GM18907 (cell line): ENCODE measurements around the gene DUS3L.

Source experiments
- ATAC-seq: cut with Tn5 transposase; IDR thresholded peaks from one replicate; pipeline ENCODE4 v1.9.1; 2021; ENCODE audit warnings: mild to moderate bottlenecking, moderate library complexity; ENCODE audit not compliant: unreplicated experiment

Gene DUS3L, protein sequence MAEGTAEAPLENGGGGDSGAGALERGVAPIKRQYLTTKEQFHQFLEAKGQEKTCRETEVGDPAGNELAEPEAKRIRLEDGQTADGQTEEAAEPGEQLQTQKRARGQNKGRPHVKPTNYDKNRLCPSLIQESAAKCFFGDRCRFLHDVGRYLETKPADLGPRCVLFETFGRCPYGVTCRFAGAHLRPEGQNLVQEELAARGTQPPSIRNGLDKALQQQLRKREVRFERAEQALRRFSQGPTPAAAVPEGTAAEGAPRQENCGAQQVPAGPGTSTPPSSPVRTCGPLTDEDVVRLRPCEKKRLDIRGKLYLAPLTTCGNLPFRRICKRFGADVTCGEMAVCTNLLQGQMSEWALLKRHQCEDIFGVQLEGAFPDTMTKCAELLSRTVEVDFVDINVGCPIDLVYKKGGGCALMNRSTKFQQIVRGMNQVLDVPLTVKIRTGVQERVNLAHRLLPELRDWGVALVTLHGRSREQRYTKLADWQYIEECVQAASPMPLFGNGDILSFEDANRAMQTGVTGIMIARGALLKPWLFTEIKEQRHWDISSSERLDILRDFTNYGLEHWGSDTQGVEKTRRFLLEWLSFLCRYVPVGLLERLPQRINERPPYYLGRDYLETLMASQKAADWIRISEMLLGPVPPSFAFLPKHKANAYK

DNA sequence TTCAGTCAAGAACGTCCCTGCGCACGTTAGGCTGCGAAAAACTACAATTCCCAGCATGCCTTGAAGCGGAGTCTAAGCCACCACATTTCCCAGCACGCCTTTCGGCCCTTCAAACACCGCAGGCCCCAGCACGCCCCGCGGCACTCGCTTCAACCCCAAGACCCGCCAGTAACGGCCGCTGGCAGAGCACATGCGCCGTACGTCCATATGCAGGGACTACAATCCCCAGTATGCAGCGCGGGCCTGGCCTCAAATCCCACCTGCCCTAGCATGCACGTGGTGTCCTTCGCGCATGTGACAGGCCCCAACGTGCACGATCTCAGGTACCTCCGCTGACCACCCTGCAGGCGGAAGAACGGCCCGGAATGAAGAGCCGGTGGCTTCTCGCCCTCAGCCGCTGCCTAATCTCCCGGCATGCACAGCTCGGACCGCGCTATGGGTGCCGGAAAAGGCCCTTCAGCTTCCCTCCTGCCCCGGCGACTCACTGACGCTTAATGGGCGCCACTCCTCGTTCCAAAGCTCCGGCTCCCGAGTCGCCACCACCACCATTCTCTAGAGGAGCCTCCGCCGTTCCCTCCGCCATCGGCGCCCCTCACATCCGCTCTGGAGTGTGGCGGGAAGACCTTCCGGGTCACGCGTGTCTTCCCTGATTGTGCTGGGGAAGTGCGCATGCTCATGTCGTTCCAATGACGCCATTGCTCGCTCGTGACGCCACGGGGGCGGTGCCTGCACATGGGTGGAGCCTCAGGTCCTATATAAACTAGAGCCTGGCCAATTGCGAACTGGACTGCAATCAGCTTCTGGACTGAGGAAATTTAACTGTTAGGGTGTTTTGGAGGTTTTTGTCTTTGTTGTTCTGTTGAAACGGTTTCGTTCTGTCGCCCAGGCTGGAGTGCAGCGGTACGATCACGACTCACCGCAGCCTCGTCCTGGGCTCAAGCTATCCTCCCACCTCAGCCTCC is at the start of gene DUS3L:
Gene DUS3L, minus strand, starts transcription at position 605 of the 962 bp plus-strand sequence. Its CDS starts 22 bp downstream, at position 583.
- peak; percentile 87 for ATAC-seq

DNA sequence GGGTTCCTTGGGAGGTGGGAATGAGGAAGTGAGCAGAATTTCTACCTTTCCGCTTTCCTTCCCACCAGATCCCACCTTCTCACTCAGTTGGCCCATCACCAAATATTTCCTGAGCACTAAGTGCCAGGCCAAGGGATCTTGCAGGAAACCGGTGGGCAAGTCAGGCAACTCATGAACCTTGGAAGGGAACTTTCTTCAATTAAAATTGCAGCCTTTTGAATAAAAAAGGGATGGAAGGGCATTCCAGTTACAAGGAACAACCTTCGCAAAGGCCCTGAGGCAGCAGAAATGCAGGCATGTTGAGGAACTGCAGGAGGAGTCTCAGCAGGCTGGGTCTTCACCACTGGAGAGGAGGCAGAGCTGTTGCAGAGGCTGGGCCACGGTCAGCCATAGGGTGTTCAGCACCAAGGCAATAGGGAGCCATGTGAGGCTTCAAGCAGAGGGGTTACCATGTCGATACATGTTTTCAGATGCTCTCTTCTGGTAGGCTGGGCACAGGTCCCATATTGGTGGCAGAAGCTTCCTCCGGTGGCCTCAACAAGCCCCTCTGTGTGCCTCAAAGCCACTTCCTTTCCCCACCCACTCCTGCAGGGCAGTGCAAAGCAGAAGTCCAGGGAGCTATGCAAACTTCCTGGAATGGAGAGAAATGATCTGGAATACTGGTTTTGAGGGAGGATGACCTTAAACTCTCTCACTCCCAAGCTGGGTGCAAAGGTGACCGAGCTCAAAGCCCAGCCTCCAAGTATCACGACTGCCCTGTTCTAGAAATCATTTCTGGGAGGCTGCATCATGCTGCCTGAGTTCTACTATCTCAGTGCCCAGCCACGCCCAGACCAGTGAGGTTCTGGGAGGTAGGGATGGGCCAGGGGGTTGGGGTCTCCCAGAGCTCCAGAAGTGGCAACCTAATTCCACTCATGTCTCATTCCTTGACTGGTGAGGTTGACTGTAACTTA is 48.4 kb upstream of the DUS3L start, which contains the start of gene FUT6:
Gene FUT6, minus strand, starts transcription at position 638 of the 953 bp plus-strand sequence. CDS start 7,135 bp downstream, outside the sequence.
- no peak for ATAC-seq

DNA sequence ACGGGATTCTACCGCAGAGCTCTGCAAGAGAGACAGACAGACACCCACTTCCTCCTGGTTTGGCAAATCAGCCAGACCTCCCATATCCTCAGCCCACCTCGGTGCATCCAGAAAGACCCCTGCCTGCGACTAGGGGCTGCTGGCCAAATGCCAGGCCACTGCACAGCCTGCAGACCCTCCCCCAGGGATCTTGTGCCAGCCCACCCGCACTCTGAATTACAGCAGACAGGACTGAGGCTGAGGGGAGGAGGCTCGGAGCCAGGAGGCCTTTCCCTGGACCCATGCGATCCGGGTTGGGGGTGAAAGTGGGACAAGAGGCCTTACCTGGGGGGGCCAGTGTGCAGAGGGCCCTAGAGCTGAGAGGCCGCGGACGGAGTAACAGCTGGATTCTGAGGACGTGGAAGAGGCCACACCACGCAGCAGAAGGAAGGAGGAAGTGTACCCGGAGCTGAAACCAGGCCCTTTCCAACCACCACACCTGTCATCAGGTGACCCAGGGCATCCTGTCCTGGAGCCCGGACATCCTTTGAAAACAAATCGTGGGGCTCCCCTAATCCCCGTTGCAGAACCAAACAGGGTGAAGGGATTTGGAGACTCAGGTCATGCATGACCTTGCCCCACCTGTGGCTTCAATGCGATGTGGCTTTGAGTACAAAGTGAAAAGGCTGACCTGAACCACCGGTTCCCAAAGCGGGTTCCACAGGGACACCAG is 47.5 kb upstream of the DUS3L start:
- no peak for ATAC-seq

DNA sequence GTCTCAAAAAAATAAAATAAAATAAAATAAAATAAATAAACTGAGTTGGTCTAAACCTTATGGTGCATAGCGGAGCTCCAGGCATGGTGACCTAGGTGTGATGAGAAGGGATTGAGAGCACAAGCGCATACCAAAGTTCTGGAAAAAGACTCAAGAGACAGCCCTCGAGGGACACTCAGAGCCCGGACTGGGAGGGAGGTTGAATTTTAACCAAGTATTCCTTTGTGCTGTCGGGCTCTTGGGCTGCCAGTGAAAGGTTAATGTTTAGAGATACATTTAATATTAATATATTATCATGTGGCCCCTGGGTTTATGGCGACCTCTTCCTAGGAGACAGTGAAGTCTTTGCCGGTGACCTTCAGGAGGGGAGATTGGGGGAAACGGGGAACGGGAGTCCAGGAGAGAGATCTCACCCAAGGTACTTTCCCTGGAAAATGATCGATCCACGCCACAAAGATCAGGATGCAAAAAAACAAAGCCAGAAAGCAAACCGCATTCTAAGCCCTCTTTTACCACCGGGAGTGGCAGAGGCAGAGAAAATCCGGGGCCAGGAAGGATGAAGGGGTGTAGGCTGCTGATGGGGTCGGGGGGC is 46.9 kb upstream of the DUS3L start:
- ATAC-seq, result no peak

DNA sequence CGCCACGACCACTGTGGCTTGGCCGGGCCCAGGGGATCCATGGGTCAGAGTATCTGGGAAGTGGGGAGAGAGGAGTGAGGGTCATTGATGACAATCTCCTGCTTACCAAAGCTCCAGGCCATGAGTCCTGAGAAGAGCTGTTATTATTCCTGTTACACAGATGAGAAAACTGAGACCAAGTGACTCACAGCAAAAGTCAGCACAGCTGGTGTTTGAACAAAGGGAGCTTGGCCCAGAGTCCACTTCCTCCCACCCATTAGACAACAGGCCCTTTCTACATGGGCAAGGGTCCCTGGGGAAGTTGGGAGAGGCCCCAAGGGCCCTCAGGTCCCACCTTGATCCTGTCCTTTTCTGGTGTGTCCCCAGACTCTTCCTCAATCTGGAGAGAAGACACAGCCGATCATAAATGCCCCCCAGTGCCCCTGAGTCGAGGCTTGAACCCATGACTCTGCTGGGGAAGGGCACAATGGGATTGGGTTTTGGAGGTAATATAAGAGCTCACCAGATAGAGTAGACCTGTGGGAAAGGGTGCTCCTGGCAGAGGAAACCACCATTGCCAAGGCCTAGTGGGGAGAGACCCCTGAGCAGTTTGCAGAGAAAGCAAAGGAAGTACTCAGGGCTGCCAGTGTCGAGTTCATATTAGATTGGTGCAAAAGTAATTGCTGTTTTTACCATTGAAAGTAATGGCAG is 41.7 kb upstream of the DUS3L start:
- ATAC-seq, result no peak

DNA sequence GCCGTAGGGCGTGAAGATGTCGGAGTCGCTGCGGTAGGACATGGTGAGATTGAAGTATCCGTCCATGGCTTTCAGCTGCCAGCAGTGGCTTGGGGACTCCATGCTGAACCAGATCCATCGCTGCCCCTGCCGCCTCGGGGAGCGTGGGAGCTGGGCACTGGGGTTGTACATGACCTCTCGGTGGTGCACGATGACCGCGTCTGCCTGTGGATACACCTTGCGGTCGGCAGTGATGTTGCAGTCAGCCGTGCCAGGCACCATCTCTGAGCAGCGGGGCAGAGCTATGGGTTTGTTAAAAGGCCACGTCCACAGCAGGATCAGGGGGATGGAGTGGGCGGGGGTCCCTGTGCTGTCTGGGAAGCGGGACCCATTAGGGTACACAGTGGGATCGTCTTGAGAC is 41.1 kb upstream of the DUS3L start:
- ATAC-seq, result no peak

DNA sequence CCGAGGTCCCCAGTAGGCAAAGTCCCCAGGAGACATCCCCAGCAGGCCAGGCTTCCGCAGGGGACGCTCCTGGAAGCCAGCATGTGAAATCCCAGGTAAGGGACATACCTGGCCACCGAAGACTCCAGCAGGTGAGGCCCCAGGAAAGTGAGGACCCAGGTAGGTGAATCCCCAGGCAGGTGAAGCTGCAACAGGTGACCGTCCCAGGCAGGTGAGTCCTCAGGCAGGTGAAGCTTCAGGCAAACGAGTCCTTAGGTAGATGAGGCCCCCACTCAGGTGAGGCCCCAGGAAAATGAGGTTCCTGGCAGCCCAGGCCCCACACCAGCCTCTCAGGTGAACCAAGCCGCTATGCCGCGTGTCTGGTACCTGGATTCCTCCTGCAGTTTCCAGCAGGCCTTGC is 40.2 kb upstream of the DUS3L start:
- no peak for ATAC-seq

DNA sequence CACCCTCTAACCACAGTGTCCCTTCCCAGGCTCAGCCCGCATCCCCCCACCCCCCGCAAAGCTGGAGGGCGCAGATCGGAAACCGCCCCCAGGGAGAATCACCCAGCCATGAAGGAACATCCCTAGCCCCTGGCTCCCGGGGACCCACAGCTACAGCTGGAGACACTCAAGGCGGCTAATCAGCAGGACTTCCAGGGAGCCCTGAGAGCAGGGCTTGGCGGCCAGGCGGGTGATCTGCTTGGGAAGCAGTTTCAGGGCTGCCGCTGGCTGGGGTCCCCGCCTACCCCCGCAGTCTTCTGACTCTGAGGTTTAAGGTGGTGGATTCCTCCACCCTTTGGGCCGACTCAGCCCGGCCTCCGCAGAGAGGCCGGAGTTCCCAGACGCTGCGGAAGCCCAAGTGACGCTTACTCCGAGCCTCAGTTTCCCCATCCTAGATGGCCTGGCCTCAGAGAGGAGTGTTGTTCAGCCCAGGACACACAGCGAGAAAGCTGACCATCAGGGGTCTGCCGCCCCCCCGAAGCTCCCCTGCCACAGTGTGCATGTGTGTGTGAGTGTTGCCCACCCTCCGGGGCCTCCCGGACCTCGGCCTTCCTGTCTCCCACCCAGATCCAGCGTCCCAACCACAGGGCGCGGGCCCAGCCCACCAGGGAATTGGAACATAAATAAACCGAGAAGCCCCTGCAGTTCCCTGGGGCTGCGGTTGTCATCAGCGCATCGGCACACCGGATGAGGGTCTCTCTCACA is 38.8 kb upstream of the DUS3L start:
- no peak for ATAC-seq

DNA sequence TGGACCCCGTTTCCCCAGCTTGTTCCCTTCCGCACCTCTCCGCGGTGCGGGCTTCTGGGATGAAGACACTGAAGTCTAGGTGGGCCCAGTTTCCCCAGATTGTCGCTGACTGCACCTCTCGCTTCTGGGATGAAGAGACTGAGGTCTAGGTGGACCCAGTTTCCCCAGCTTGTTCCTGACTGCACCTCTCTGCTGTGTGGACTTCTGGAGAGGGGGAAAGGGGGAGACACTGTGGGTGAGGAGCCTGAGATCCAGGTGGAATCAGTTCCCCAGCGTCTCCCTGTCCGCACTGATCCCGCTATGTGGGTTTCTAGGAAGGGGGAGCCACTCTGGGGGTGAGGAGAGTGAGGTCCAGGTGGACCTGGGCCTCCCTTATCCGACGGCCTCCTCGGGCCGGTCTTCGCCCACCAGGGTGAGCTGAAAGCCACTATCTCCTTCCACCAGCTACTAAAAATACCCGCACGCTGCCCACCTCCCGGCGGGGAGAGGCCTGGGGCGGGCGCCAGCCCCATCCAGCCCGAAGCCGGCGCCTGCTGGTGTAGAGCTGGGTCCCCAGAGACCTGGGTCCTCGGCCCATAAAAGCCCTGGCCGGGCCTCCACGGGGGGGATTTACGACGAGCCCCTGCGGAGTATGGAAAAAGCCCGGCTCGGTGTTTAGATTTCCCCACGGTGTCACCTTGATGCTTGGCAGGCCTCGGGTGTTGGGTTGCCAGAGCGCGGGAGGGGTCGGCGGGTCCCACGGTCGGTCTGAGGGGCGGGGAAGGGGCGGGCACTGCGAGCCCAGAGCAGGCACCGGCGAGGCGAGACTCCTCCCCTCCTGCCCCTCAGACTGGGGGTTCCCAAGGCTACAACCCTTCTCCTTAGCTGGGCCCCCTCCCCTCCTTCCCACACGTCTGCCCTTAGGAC is 38.0 kb upstream of the DUS3L start:
- no peak for ATAC-seq

DNA sequence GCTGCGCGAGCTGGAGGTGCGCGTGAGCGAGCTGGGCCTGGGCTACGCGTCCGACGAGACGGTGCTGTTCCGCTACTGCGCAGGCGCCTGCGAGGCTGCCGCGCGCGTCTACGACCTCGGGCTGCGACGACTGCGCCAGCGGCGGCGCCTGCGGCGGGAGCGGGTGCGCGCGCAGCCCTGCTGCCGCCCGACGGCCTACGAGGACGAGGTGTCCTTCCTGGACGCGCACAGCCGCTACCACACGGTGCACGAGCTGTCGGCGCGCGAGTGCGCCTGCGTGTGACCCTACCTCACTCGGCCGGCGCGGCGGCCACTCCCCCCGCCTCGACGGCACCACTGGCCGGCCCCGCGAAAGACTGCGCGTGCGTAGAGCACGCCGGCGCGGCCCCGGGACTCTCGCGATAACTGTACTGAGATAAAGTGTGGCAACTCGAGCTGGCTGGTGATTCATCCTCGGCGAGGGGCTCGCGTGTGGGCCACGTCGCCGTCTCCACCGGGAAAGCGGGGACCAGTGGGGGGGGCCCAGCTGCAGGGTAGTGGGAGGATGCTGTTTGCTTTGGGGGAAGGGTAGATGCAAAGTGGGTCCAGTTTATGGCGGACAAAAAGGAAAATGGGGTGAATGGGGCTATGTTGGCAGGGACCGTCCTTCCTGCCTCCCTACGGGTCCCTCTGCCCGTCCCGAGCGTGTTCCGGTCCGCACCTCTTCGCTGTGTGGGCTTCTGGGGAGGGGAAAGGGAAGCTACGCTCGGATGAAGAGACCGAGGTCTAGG is 37.1 kb upstream of the DUS3L start:
- peak; percentile 64 for ATAC-seq

DNA sequence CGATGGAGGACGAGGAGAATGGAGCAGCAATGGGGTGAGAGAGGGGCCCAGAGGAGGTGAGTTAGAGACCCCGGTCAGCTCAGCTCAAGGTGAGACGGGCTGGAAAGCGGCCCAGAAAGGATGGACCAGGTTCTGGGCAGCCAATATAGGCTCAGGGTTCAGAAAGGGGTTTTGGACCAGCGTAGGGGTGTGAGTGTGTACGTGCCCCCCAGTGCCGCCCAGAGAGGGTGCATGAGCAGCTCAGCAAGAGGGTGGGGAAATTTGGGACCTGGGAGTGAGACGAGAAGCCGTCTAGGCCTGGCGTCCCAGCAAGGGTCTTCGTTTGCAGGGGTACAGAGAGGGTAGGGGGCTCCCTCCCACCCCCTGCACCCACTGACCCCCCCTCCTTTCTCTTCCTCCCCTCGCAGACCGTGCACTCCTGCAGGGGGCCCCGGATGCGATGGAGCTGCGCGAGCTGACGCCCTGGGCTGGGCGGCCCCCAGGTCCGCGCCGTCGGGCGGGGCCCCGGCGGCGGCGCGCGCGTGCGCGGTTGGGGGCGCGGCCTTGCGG is 36.5 kb upstream of the DUS3L start:
- no peak for ATAC-seq

DNA sequence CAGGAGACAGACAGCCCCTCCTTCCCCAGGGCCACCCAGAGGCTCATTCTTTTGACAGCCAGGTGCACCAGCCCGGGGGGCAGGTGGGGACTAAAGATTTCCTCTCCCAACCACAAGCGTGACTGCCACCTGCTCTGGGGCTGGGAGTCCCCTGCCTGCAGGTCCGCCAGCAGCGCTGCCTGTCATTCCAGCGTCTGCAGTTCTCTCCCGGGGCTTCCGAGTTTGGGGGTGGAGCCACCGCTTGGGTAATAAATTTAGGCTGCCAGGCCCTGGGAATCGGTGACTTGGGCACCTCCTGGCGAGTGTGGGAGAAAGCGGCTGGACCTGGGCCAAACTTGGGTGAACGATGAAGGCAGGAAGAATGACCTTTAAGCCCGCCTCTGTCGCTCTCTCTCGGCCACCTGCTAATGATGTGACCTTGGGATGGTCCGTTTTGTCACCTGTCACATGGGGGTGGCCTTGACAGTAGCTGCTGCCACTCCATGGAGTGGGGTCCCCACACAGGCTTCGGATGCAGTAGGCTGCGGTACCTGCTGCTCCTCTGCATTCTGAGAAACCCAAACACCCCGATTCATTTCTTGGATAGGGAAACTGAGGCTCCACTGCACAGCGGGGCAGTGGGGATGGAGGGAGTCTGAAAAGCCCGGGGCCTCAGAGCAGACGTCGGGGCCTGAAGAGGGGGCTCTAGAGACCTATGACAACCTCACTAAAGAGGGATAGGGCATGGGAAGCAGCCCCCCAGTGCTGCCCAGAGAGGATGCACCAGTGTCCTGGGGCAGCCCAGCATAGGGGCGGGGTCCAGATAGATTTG is 35.8 kb upstream of the DUS3L start:
- no peak for ATAC-seq

DNA sequence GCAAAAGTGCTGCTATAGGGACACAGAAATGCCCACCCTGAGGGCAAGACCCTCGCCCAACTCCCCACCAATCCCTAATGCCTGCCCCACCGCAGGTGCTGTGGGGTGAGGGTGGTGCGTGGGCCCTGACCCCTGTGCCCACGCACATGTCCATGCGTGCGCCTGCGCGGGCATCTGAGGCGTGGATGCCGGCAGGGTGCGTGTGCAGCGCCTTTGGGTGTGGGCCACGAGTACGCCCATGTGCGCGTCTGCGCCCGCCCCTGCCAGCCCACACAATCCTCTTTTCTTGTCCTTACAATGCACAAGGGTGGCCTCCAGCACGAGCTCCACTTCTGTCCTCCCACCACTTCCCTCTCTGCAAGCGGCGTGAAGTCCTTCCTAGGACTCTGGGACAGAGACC is 34.2 kb upstream of the DUS3L start:
- ATAC-seq, result no peak

DNA sequence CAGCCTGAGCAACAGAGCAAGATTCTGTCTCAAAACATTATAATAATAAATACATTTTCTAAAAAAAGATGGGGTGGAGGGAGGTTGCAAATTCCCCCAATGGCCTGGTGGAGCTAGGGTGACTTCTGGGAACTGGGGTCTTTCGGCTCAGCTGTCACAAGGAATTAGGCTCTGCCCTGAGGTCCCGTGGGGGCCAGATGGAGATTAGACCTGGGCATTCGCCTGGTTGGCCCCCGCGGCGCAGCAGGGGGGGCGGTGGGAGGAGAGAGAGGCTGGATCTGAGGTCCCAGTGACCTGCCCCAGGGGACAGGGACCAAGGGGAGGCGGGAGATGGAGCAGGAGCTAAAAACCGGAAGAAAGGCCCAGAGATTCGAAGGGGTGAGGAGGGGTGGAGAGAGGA is 33.8 kb upstream of the DUS3L start:
- ATAC-seq, result no peak
